Measurements from ENCODE around the gene M1AP.

Gene M1AP

DNA sequence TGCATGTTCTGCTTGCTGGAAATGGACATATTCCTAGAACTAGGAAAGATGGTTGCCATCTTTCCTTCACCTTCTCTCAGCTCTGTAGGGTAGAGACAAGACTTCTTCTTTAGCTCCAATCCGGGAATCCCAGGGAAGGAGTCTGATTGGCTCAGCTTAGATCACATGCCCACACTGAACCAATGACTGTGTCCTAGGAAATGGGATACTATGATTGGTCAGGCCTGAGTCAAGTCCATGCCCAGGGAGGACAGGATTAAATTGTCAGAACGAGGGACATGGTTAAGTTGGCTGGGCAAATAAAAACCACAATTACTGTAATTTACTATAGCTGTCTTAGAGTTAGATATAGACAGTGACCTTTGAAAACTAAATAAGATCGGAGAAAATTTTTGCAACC, 37.3 kb upstream of the M1AP start:
- peaks cover 3% of the 10 kb centered on the region for H3K36me3 ChIP-seq (ENCODE audit: control insufficient read depth, insufficient read depth, low read length)
- no peak overlapping the region for H3K27ac ChIP-seq (ENCODE audit: insufficient read depth, low read length, poor library complexity, severe bottlenecking)
- no peak overlapping the region for H3K4me3 ChIP-seq (ENCODE audit: insufficient read depth, low read depth, low read length, poor library complexity, severe bottlenecking)
- no peaks in the 10 kb centered on the region for H3K9me3 ChIP-seq (ENCODE audit: control insufficient read depth, low read length)
- H3K27me3 ChIP-seq (replicated peaks; ENCODE audit: control insufficient read depth, insufficient read depth, low read length, poor library complexity, severe bottlenecking): no peaks in the 10 kb centered on the region
- no peaks in the 10 kb centered on the region for H3K4me1 ChIP-seq (ENCODE audit: control insufficient read depth, insufficient read depth, low read length, poor library complexity, severe bottlenecking)
- no peak for DNase-seq

DNA sequence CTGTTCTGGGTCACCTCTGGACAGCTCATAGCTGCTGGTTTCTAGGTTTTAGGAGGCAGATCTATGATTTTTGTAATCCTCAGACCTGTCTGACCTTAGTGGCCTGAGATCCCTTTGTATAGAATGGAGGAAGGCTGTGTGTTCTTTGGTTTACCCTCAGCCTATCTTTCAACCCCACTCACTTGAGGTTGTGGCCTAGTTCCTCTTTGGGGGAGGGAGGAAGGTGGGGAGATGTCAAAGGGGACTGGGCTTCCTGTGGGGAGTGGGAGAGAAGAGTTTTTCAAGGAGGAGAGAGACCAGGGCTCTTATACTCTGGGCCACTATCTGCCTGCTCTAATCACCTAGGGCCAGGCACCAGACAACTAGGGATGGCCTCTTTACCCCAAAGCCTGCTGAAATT, 34.4 kb upstream of the M1AP start:
- no peak for DNase-seq
- Histone ChIP-seq H3K9me3 (ENCODE audit: control insufficient read depth, low read length) (no peaks in the 10 kb centered on the region), H3K4me1 (ENCODE audit: control insufficient read depth, insufficient read depth, low read length, poor library complexity, severe bottlenecking) (no peaks in the 10 kb centered on the region), H3K27ac (ENCODE audit: insufficient read depth, low read length, poor library complexity, severe bottlenecking) (no peak overlapping the region), H3K4me3 (ENCODE audit: insufficient read depth, low read depth, low read length, poor library complexity, severe bottlenecking) (no peak overlapping the region), H3K27me3 (replicated peaks; ENCODE audit: control insufficient read depth, insufficient read depth, low read length, poor library complexity, severe bottlenecking) (no peaks in the 10 kb centered on the region), H3K36me3 (ENCODE audit: control insufficient read depth, insufficient read depth, low read length) (peaks cover 15% of the 10 kb centered on the region)

DNA sequence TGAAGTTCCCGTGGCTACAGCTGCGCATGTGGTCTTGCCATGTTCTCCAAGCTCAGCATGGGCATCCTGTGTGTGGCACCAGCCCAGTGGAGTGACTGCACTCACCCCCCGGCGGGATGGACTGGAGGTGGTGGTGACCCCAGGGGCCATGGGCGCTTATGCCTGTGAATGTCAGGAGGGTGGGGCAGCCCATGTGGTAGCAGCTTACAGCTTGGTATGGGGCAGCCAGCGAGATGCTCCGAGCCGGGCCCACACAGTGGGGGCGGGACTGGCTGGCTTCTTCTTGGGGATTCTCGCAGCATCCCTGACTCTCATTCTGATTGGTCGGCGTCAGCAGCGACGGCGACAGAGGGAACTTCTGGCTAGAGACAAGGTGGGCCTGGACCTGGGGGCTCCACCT, 31.5 kb upstream of the M1AP start:
- no peaks in the 10 kb centered on the region for H3K9me3 ChIP-seq (ENCODE audit: control insufficient read depth, low read length)
- H3K36me3 ChIP-seq (ENCODE audit: control insufficient read depth, insufficient read depth, low read length): peaks cover 30% of the 10 kb centered on the region
- DNase-seq: no peak
- no peak overlapping the region for H3K27ac ChIP-seq (ENCODE audit: insufficient read depth, low read length, poor library complexity, severe bottlenecking)
- no peaks in the 10 kb centered on the region for H3K4me1 ChIP-seq (ENCODE audit: control insufficient read depth, insufficient read depth, low read length, poor library complexity, severe bottlenecking)
- H3K27me3 ChIP-seq (replicated peaks; ENCODE audit: control insufficient read depth, insufficient read depth, low read length, poor library complexity, severe bottlenecking): no peaks in the 10 kb centered on the region
- H3K4me3 ChIP-seq (ENCODE audit: insufficient read depth, low read depth, low read length, poor library complexity, severe bottlenecking): no peak overlapping the region

DNA sequence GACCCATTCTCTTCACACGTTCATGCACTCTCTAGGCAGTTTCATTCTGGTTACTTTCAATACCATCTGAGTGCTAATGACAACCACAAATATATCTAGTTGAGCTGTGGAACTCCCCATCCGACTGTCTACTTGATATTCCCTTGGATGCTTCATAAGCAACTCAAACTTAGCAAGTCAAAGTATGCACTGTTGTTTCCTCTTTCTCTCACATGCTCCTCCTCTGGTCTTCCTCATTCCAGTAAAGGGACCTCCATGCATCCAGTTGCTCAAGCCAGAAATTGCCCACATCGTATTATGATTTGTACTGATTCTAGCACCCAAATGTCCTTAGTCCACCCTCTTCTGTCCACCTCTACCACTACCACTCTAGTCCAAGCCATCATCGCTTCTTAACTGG, 28.2 kb upstream of the M1AP start:
- DNase-seq: no peak

DNA sequence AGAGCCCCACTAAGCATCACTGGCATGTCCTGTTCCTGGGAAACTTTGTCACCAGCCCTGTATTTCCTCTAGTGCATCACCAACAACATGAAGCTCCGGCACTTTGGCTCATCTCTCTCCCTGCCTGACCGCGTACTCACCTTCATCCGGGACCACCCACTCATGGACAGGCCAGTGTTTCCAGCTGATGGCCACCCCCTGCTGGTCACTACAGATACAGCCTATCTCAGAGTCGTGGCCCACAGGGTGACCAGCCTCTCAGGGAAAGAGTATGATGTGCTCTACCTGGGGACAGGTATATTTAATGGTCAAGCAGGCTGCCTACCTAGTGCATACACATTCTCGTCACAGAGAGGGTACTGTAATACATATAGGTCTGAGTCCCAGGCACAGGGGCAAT, 27.0 kb upstream of the M1AP start:
- Histone ChIP-seq H3K27ac (ENCODE audit: insufficient read depth, low read length, poor library complexity, severe bottlenecking) (no peak overlapping the region), H3K9me3 (ENCODE audit: control insufficient read depth, low read length) (no peaks in the 10 kb centered on the region), H3K27me3 (replicated peaks; ENCODE audit: control insufficient read depth, insufficient read depth, low read length, poor library complexity, severe bottlenecking) (no peaks in the 10 kb centered on the region), H3K36me3 (ENCODE audit: control insufficient read depth, insufficient read depth, low read length) (peaks cover 56% of the 10 kb centered on the region), H3K4me3 (ENCODE audit: insufficient read depth, low read depth, low read length, poor library complexity, severe bottlenecking) (no peak overlapping the region), H3K4me1 (ENCODE audit: control insufficient read depth, insufficient read depth, low read length, poor library complexity, severe bottlenecking) (no peaks in the 10 kb centered on the region)
- no peak for DNase-seq

More for the DNA sequence above, 28.2 kb upstream of the M1AP start:
- Histone ChIP-seq H3K9me3 (ENCODE audit: control insufficient read depth, low read length) (no peaks in the 10 kb centered on the region), H3K4me3 (ENCODE audit: insufficient read depth, low read depth, low read length, poor library complexity, severe bottlenecking) (no peak overlapping the region), H3K27me3 (replicated peaks; ENCODE audit: control insufficient read depth, insufficient read depth, low read length, poor library complexity, severe bottlenecking) (no peaks in the 10 kb centered on the region), H3K4me1 (ENCODE audit: control insufficient read depth, insufficient read depth, low read length, poor library complexity, severe bottlenecking) (no peaks in the 10 kb centered on the region), H3K27ac (ENCODE audit: insufficient read depth, low read length, poor library complexity, severe bottlenecking) (no peak overlapping the region), H3K36me3 (ENCODE audit: control insufficient read depth, insufficient read depth, low read length) (peaks cover 56% of the 10 kb centered on the region)

DNA sequence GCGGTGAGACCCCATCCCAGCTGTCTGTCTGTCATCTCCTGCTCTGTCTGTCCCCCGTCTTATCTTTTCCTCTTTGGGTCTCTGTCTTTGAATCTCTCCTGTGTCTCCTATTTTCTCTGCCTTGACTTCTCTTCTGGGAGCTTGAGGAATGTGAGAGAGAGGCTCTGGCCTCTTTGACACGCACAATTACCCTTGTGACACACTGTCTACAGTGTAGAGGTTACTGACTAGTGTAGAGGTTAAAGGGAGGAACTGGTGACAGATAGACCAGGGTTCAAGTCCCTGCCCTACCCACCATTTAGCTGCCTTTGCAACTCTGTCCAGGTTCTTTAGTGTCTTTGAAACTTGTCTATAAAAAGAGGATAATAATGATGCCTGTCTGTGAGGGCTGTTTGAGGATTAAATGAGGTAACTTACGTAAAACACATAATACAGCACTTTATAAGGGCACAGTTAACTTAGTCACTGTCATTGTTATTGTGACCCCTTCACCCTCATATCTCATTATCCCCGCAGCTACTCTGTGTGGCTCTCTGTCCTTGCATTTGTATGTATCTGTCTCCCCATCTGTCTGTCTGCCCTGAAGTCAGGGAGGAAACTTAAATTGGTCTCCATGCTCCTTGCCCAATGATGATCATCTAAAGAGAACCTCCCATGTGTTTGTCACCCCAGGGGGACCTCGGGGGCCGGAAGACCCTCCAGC, 25.8 kb upstream of the M1AP start:
- H3K9me3 ChIP-seq (ENCODE audit: control insufficient read depth, low read length): no peaks in the 10 kb centered on the region
- H3K27ac ChIP-seq (ENCODE audit: insufficient read depth, low read length, poor library complexity, severe bottlenecking): no peak overlapping the region
- H3K4me3 ChIP-seq (ENCODE audit: insufficient read depth, low read depth, low read length, poor library complexity, severe bottlenecking): no peak overlapping the region
- no peak for DNase-seq
- no peaks in the 10 kb centered on the region for H3K4me1 ChIP-seq (ENCODE audit: control insufficient read depth, insufficient read depth, low read length, poor library complexity, severe bottlenecking)
- H3K27me3 ChIP-seq (replicated peaks; ENCODE audit: control insufficient read depth, insufficient read depth, low read length, poor library complexity, severe bottlenecking): no peaks in the 10 kb centered on the region
- peaks cover 51% of the 10 kb centered on the region for H3K36me3 ChIP-seq (ENCODE audit: control insufficient read depth, insufficient read depth, low read length)

DNA sequence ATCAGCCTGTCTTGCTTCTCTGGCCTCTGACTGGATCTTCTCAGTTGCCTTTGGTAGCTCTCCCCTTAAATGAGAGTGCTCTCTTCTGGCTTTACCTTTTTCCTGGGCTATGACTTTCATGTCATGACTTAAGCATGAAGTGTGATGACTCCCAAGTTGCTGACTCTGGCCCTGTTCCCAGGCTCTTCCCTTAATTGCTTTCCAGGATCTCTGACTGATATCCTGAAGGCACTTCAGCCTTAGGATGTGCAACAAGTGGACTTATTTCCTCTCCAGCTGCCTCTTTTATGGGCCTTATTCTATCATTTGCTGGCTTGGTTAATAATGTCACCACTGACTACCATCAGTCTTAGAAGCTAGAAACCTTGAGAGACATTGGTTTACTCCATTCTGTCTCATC, 23.3 kb upstream of the M1AP start:
- no peak for DNase-seq
- H3K36me3 ChIP-seq (ENCODE audit: control insufficient read depth, insufficient read depth, low read length): peaks cover 41% of the 10 kb centered on the region
- H3K4me3 ChIP-seq (ENCODE audit: insufficient read depth, low read depth, low read length, poor library complexity, severe bottlenecking): no peak overlapping the region
- no peaks in the 10 kb centered on the region for H3K4me1 ChIP-seq (ENCODE audit: control insufficient read depth, insufficient read depth, low read length, poor library complexity, severe bottlenecking)
- no peaks in the 10 kb centered on the region for H3K9me3 ChIP-seq (ENCODE audit: control insufficient read depth, low read length)
- no peaks in the 10 kb centered on the region for H3K27me3 ChIP-seq (replicated peaks; ENCODE audit: control insufficient read depth, insufficient read depth, low read length, poor library complexity, severe bottlenecking)
- no peak overlapping the region for H3K27ac ChIP-seq (ENCODE audit: insufficient read depth, low read length, poor library complexity, severe bottlenecking)

DNA sequence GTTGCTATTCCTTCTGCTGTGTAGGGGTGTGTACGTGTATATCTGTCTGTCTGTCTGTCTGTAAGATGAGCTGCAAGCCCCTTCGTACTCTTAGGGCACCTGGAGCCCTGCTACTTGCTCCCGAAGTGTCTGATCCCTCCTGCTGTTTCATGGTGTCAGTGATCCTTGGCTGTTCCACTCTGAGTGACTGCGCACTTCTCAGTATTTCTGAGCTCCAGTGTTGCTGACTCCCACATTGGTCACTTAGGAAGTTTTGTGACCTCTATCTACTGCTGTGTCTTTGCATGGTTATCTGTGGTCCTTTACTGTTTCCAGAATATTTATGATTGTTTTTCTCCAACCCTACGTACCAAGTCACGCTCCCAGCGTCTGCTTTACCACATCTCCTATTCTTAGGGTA, 22.1 kb upstream of the M1AP start:
- no peak overlapping the region for H3K27ac ChIP-seq (ENCODE audit: insufficient read depth, low read length, poor library complexity, severe bottlenecking)
- H3K27me3 ChIP-seq (replicated peaks; ENCODE audit: control insufficient read depth, insufficient read depth, low read length, poor library complexity, severe bottlenecking): no peaks in the 10 kb centered on the region
- H3K4me3 ChIP-seq (ENCODE audit: insufficient read depth, low read depth, low read length, poor library complexity, severe bottlenecking): no peak overlapping the region
- no peak for DNase-seq
- H3K4me1 ChIP-seq (ENCODE audit: control insufficient read depth, insufficient read depth, low read length, poor library complexity, severe bottlenecking): no peaks in the 10 kb centered on the region
- H3K9me3 ChIP-seq (ENCODE audit: control insufficient read depth, low read length): no peaks in the 10 kb centered on the region
- H3K36me3 ChIP-seq (ENCODE audit: control insufficient read depth, insufficient read depth, low read length): peaks cover 31% of the 10 kb centered on the region

DNA sequence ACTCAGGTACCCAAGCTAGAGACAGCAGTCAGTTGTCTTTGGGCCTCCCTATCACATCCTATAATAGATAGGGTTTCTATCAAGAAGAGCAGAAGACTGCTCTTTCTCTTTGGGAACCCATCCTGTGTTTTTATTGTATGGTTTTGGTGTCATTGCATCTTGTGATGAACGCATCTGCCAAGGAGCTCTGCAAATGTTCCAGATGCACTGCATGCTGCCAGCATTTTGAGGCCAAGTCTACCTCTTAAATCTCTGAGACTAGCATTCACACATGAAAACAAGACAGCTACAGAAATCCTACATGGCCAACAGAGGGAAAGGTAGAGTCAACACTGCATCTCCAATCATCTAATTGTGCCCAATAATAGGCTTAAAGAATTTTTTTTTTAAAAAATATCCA, 20.0 kb upstream of the M1AP start:
- H3K27me3 ChIP-seq (replicated peaks; ENCODE audit: control insufficient read depth, insufficient read depth, low read length, poor library complexity, severe bottlenecking): no peaks in the 10 kb centered on the region
- no peaks in the 10 kb centered on the region for H3K4me1 ChIP-seq (ENCODE audit: control insufficient read depth, insufficient read depth, low read length, poor library complexity, severe bottlenecking)
- H3K27ac ChIP-seq (ENCODE audit: insufficient read depth, low read length, poor library complexity, severe bottlenecking): no peak overlapping the region
- no peaks in the 10 kb centered on the region for H3K9me3 ChIP-seq (ENCODE audit: control insufficient read depth, low read length)
- no peak overlapping the region for H3K4me3 ChIP-seq (ENCODE audit: insufficient read depth, low read depth, low read length, poor library complexity, severe bottlenecking)
- DNase-seq: no peak
- peaks cover 14% of the 10 kb centered on the region for H3K36me3 ChIP-seq (ENCODE audit: control insufficient read depth, insufficient read depth, low read length)

DNA sequence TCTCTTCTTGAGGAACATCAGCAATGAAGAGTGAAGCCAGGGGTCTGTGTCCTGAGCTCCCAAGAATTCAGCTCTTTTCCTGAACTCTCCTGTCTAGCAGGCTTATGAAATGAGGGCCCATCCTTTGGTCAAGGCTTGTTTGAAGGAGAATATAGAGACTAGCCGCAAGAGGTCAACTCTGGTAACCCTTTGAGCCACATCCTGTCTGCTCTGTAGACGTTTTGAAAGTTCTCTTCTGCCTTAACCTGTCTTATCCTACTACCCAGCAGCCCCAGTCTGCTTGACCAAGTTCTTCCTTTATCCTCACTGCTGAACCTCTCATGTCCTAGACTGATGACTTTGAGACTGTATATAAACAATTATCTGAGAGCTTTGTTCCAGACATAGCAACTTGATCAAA, 11.3 kb upstream of the M1AP start:
- Histone ChIP-seq H3K36me3 (ENCODE audit: control insufficient read depth, insufficient read depth, low read length) (peaks cover 3% of the 10 kb centered on the region), H3K27me3 (replicated peaks; ENCODE audit: control insufficient read depth, insufficient read depth, low read length, poor library complexity, severe bottlenecking) (no peaks in the 10 kb centered on the region), H3K27ac (ENCODE audit: insufficient read depth, low read length, poor library complexity, severe bottlenecking) (no peak overlapping the region), H3K4me1 (ENCODE audit: control insufficient read depth, insufficient read depth, low read length, poor library complexity, severe bottlenecking) (peaks cover 8% of the 10 kb centered on the region), H3K9me3 (ENCODE audit: control insufficient read depth, low read length) (no peaks in the 10 kb centered on the region), H3K4me3 (ENCODE audit: insufficient read depth, low read depth, low read length, poor library complexity, severe bottlenecking) (no peak overlapping the region)
- DNase-seq: no peak
